Sciatic nerve (tissue), 2 donors: ENCODE data around the gene NKAIN4. TPM values are rescaled to one million over a fixed set of nuclear protein-coding genes. Genes with fewer than 3 reads are reported as not detected.

Experiments used
- ATAC-seq: fragments of 200-7000 bp; cut with Tn5 transposase; one replicate; pipeline ENCODE4 v1.9.1; 2020; ENCODE audit warnings: mild to moderate bottlenecking, moderate library complexity
- DNase-seq: peaks from one replicate; pipeline ENCODE4 v3.0.0-alpha.2; 2020; ENCODE audit warnings: low spot score
- intact Hi-C: fragments of 100-400 bp; cut with DNase I; formaldehyde crosslinking; loops from one replicate; pipeline ENCODE4 v1.14.2; 2022
- total RNA-seq: library from RNA; stranded (reverse); fragmentation: NEBNext Ultra II Directional; extraction: Animal tissue kit (Norgen Biotek cat#: 25700); gene quantifications from one replicate; pipeline ENCODE4 v1.2.1, GENCODE V29; 2021
- donor health status: DM: no; HTN: no; CAD: no.
- donor health status: DM: no; HTN: no; CAD: no.

Gene NKAIN4
- total RNA-seq, 1 donor from 2014 or later = 3.0 TPM

DNA sequence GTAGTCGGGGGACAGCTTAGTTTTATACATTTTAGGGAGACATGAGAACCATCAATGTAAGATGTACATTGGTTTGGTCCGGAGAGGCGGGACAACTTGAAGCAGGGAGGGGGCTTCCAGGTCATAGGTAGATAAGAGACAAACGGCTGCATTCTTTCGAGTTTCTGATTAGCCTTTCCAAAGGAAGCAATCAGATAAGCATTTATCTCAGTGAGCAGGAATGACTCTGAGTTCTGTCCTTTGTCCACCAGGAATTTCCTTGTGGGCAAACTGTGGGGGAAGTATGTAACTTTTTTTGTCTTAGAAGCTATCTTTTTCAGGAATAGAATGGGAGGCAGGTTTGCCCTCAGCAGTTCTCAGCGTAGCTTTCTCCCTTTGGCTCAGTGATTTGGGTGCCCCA lies 39.7 kb downstream of the NKAIN4 start:
- intact Hi-C loops = no loop called here
- DNase-seq (no peak), ATAC-seq (no peak)

DNA sequence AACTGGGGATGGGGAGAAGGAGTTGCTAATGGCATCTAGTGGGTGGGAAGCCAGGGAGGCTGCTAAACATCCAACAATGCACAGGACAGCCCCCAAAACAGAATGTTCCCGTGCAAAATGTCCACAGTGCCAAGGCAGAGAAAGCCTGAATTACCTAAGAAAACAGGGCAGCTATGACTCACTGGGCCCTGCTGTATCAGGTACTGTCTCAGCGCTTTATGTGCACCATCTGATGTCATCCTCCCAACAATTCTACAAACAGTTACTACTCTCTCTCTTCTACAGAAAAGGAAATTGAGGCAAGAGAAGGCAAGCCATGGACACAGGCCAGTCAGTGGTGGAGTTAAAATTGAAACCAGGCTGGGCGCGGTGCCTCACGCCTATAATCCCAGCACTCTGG lies 41.5 kb downstream of the NKAIN4 start:
- DNase-seq = no peak
- ATAC-seq = no peak
- intact Hi-C loops = no loop called here

DNA sequence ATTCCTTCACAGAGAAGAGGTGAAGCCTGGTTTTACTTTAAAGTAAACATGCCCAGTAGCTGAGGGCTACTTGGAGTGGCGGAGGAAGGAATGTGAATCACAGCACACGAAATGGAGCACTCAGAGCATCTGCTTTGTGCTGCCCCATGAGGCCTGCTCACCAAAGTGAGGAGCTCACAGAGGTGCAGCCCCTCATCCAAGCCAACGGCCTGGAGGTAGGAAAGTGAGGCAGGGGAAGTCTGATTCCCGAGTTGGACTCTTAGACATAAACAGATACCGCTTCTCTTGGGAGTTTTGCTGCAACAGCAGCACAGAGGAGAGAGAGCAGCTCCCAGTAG lies 41.9 kb downstream of the NKAIN4 start:
- DNase-seq (no peak), ATAC-seq (no peak)
- intact Hi-C loops = no loop called here

DNA sequence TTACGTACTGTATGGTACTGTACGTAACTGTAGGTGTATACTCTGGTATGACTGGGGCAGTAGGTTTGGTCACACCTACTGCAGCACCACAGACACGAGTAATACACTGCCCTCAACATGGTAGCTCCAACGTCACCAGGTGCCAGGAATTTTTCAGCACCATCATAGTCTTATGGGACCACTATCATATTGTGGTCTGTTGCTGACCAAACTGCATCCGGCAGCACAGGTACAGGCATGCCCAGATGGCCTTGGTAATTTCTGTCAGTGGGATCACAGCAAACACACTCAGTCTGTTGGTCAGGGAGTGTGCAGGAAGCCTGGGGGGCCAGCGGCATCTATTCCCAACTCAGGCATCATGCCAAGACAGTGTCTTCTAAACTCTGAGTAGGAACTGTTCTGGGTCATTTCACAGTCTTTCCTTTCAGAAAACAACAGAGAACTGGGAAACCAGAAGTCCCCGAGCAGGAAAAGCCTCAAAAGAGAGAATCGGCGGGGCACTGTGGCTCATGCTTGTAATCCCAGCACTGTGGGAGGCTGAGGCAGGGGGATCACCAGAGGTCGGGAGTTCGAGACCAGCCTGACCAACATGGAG lies 44.2 kb downstream of the NKAIN4 start:
- ATAC-seq (no peak), DNase-seq (no peak)
- intact Hi-C loops = no loop called here

DNA sequence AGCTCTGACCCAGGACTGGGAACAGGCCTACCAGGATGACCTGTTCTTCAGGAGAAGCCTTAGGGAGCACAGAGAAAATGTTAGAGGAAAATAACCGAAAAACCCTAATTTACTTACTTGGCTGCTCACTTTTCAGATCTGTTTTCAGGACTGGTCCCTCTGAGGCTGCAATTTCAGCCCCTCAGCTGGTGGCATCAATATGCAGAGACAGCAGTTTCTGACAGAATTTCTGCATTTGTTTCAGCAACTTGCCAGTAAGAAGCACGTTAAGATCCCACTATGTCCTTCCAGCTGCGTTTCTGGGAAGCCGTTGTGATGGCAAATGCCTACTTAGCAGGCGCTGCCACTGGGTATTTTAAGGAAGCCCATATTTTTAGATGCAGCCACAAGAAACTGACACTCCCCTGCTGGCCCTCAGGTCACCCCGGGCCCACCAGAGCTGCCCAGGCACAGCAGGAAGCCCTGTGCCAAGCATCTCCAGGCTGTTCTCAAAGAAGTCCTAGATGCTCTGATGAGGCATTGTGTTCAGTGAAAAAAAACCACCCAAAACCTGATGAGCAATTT lies 45.8 kb downstream of the NKAIN4 start:
- ATAC-seq (peak; percentile 15), DNase-seq (no peak)
- intact Hi-C loops = no loop called here

DNA sequence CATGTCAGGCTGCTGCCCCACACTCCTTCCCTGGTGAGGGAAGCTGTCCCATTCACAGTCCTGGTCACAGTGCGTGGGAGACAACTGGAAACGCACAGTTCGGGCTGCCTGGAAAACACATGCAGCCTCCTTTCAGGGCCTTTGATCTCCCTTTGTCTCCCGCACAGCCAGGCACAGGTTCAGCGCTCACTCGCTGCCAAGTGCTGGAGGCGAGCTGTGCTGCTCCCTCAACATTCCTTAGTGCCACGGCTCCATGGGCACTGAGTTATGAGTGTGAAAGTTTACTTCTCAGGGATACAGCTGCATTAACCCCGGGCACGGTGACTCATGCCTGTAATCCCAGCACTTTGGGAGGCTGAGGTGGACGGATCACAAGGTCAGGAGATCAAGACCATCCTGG lies 47.4 kb downstream of the NKAIN4 start:
- intact Hi-C loops = no loop called here
- ATAC-seq (no peak), DNase-seq (no peak)

DNA sequence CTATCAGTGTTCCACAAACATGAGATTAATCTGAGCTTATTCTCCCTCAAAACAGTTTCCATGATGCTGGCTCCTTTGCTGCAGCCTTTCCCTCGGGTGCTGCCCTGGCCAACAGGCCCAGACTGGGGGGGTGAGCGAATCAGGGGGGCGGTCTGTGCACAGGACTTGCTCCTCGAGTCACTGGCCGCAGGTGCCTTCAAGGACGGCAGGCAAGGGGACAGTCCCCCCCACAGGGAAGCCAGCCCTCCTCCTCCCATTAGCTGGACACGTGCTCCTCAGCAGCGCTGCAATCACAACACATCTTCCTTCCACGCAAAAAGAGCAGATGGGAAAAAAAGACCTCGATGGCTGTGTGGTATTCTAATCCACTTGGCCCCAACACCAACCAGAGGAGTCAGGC lies 48.4 kb downstream of the NKAIN4 start:
- no peak for DNase-seq
- no peak for ATAC-seq
- intact Hi-C loops = no loop called here

DNA sequence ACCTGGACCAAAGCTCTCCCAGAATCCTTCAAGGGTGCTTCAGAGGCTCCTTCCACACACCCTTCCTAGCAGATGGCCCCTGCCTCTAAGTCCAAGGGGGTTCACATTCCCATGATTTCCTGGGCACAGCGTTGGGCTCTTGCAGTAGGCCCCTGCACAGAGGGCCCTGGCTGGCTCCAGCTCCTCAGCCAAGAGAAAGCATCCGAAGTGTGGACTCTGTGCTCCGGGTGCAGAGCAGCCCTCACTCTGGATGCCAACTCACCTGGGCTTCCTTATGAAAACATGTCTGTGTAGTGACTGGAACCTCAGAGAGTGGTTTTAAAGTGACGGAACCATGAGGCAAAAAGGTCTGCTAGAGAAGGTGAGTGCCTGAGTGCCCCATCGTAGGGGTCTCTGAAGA lies 49.9 kb downstream of the NKAIN4 start:
- ATAC-seq (no peak), DNase-seq (no peak)
- intact Hi-C loops = no loop called here

DNA sequence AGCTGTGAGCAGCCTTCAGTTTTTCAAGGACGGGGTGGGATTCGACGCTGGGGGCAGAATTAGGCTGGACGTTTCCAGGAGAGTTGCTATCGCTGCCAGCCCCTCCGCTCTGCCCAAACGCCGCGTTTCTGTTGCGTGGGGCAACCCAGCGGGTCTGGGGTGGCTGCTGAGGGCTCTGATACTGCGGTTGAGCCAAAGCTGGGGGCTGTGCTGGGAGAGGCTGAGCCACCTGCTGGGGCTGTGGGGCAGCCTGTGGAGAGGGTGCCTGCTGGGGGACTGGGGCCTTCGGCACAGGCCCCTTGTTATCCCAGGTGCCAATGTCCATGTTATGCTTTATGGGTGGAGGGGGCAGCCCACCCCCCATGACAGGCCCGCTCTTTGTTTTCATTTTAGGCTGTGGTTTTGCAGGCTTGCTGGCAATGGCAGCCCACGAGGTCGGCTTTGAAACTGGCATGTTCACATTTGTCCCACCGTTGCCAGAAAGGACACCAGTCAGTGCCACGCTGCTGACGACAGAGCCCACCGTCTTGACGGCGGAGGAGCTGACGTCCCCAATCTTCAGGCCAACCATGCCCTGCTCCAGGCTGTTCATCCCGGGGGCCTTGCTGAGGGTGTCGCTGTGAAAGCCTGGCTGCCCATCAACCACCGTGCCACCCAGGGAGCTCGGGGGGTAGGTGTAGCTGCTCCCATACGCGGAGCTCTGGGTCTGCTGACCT lies 51.3 kb downstream of the NKAIN4 start:
- DNase-seq = no peak
- no peak for ATAC-seq
- intact Hi-C loops = no loop called here

DNA sequence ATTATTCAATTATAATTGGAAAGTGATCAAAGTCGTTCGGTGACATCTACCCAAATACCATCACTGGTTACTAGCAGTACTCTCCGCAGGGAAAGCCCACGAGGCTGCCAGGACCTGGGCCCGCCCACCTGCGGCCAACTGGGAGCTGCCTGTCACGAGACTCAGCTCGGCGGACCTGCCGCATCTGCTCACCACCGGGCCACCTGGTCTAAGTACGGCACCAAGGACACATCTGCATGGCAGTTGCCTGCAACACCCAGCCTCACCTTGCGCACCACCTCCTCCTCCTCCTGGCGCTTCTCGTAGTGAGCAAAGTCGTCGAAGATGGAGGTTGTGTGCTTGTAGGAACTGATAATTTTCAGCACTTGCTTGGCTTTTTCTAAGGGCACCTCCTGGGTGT lies 52.2 kb downstream of the NKAIN4 start:
- DNase-seq = no peak
- intact Hi-C loops = no loop called here
- ATAC-seq = no peak

DNA sequence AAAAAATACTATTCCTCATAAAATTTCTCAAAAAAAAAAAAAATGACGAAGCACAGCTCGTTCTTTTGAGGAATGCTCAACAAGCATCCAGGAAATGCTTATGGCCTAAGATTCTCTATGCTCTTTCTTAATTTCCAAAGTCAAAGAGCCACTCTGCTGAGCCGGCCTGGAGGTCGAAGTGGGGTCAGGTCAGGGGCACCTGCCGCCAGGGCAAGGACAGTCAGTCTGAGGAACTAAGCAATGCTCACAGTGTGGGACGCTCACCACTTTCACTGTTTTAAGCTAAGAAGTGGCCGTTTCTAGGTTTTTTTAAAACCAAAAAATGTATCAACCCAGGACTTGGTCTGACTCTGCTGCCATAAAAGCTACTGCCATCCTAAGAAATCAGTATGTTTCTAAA lies 55.7 kb downstream of the NKAIN4 start:
- no peak for ATAC-seq
- intact Hi-C loops = loop anchor here (5.0 kb wide), 1 partner anchor 1946 kb away; the partner anchor contains the start of gene CDH4

DNA sequence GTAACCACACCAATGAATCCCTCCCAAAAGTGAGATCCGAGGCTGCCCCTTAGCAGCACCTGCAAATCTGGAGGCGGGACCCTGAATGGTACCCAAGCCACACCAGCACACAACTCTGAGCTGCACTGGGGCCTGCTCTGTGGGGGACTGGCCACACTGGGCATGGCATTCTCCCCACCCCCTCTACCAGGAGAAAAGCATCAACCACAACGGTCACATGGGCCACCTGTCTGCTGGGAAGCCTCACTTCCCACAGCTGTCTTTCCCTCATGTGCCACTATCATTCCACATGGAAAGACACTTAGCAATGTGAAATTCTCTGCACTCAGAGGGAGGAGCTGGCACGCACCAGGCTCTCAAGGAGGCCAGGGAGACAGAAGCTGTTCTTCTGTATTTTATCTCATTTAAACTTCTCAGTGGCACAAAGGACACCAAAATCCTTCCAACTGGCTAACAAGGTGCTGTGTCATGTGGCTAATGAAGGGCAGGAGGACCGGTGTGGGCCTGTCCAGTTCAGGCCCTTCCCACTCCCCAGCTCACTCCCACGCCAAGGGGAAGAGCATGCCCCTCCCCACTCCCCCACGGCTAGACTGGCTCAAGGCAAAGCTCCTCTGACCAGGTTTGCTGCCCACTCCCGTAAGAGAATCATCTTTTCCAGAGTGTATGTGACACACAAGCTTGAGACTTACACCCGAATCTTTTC lies 57.3 kb downstream of the NKAIN4 start:
- no peak for ATAC-seq
- intact Hi-C loops = loop anchor here (5.0 kb wide), 1 partner anchor 1945 kb away; the partner anchor contains the start of gene CDH4

More for the DNA sequence above, 55.7 kb downstream of the NKAIN4 start:
- no peak for DNase-seq

DNA sequence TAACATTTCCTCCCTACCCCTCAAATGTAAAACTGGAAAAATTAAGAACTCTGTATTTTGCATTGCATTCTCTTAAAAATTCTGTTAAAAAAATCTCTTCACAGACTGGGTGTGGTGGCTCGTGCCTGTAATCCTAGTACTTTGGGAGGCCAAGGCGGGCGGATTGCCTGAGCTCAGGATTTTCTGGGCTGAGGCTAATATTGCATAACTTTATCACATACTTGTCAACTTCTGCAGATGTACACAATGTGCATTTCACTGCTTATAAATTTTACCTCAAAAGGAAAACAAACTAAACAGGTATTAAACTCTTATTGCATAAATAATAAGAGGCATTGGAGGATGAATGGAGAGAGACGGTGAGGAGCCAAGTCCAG lies 59.5 kb downstream of the NKAIN4 start:
- DNase-seq (no peak), ATAC-seq (no peak)
- intact Hi-C loops = loop anchor here (5.0 kb wide), 1 partner anchor 1942 kb away; the partner anchor contains the start of gene CDH4

More for the DNA sequence above, 57.3 kb downstream of the NKAIN4 start:
- DNase-seq = no peak

DNA sequence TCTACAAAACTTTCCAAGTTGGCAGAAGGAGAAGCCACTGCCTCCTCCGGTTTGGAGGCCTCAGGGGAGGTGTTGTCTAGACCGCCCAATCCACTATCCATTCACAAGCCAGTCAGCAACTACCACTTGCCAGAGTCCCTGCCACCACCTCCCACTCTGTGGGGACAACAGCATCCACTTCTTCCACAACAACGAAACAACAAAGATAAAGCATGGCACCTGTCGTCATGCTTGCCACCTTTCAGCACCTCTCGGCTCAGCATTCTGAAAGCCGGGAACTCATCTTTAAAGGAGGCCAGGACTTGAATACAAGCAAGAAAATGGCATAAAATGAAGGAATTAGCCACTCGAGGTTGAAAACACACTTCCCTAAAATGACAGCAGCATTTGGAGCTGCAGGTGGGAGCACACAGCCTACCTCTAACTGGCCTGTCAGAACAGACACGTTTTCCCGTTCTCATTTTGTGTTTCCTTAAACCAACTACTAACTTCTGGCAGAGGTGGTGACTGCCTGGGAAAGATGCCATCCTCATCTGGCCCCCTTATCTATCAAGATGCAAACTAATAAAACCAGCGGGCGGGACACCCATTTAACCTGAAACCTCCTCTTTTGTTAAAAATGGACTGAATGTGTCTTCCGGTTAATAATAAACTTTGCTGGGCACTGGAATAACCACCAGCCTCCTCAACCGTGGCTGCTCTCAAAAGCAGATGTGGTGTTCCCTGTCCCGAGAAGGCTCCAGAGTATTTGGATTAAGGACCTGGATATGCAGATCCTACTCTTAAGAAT lies 60.1 kb downstream of the NKAIN4 start:
- intact Hi-C loops = no loop called here
- DNase-seq (no peak), ATAC-seq (no peak)

DNA sequence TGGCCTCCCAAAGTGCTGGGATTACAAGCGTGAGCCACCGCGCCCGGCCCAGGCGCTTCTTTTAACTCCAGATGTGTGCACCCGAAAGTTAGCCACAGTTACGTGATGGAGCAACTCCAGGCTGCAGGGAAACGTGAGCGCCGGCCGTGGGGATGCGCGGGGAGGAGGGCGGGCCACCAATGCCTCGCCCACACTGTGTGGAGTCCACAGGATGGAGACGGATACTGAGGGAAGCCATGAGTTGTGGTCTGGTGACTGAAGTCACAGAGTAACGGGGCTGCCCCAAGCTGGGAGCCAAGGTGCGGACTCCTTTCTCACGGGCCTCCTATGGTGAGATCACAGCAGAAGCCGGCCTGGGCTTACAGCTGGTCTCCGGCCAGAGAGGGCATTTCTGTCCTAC lies 61.5 kb downstream of the NKAIN4 start:
- no peak for DNase-seq
- ATAC-seq = no peak
- intact Hi-C loops = no loop called here

DNA sequence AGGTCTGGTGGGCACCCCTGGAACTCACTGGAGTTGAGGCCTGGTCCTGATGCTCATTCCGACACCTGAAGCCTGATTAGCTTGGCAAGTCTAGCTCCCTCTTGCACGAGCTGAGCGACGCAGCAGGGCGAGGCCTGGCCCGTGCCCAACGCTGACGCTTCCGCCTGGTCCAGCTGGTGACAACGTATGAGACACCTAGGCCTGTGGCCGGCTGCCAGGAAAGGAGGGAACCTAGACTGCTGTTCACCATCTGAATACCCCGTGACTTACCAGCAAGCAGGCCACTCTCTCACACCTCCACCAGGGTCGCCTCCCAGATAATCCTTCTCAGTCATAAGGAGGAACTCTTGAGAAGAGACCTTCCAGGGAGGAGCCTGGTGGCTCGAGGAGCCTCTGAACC lies 62.9 kb downstream of the NKAIN4 start:
- ATAC-seq (no peak), DNase-seq (no peak)
- intact Hi-C loops = no loop called here

DNA sequence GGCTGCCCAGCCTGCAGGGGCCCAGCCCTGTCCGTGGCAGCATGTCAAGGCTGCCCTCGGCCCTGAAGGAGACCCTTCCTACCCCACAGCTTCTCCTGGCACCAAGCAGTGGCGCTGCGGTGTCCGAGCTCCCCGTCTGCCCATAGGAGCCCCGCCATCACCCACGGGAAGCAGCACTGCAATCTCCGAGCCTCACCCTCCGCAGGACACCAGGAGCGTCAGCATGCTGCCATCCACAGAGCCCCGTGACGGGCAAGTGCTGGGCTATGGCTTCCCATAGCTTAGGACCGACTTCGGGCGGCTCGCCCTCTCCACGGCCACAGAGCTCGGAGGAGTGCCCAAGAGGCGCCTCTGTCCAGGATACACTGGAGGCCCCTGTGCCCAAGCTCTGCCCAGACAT lies 63.4 kb downstream of the NKAIN4 start:
- intact Hi-C loops = no loop called here
- no peak for ATAC-seq
- no peak for DNase-seq
